SKM-1 treated with dmso at 0.1 percent for 144 hours (cell line): ENCODE results near the gene SBK1.
"Not testable (repeated sequence)": the region's sequence is repeated elsewhere in the genome, so short reads cannot be mapped to it uniquely, and the experiment has no call there.

Source experiments
- DNase-seq: peaks from one replicate; lab custom pipeline; 2025; ENCODE audit not compliant: unreplicated experiment; lab: John Stamatoyannopoulos, UW

Gene SBK1

GRCh38 chr16:28330232-28330631, 37.9 kb downstream of the SBK1 start:
- not testable (repeated sequence) for DNase-seq

GRCh38 chr16:28330981-28331380, 38.7 kb downstream of the SBK1 start:
- DNase-seq: not testable (repeated sequence)

GRCh38 chr16:28332632-28333031, 40.3 kb downstream of the SBK1 start:
- DNase-seq: not testable (repeated sequence)

GRCh38 chr16:28335678-28336077, 43.4 kb downstream of the SBK1 start:
- DNase-seq: not testable (repeated sequence)

GRCh38 chr16:28336940-28337710, 44.8 kb downstream of the SBK1 start:
- not testable (repeated sequence) for DNase-seq

GRCh38 chr16:28338230-28338629, 45.9 kb downstream of the SBK1 start:
- DNase-seq: not testable (repeated sequence)

- DNase-seq: not testable (repeated sequence)
Observed at GRCh38 chr16:28362600-28362999, 70.3 kb downstream of the SBK1 start.

- DNase-seq: not testable (repeated sequence)
Observed at GRCh38 chr16:28363408-28363807, 71.1 kb downstream of the SBK1 start, which contains the start of gene NPIPB6. NPIPB6 (minus strand) TSS chr16:28363508; CDS start chr16:28362822, 686 bp downstream.

- DNase-seq: not testable (repeated sequence)
Observed at GRCh38 chr16:28364268-28365173, 72.2 kb downstream of the SBK1 start.

GRCh38 chr16:28367926-28368325, 75.6 kb downstream of the SBK1 start:
- not testable (repeated sequence) for DNase-seq
